Heart left ventricle (tissue), 13 donors: ENCODE measurements around the gene FAM241B.

Experiments
- CTCF ChIP-seq, 12 donors: fragments of 200-600 bp; sonication (generic) in 4 of 12; IDR thresholded peaks; one replicate each; pipeline versions ENCODE4 v1.5.0 to v1.8.0; 2018 to 2022; ENCODE audit warnings: antibody characterized with exemption in 12 of 12, mild to moderate bottlenecking in 5 of 12
- POLR2A ChIP-seq, 2 donors: fragments of 450-650 bp; IDR thresholded peaks; one replicate each; pipeline ENCODE4 v1.6.1; 2017; ENCODE audit warnings: antibody characterized with exemption in 2 of 2, mild to moderate bottlenecking in 2 of 2, moderate library complexity in 2 of 2
- donor health status: ischemic (EF 13 %, LVEDD 7.1; RV severe dilation, severe dysfunction).
- donor health status: DM: no; HTN: yes; CAD: no.
- donor health status: DM: no; HTN: no; CAD: no.
- donor health status: ischemic (EF 25% LVEDD 6.9; RV normal size, moderate dysfunction).
- donor health status: ischemic (EF 25% LVEDD 5.7; RV mildly dilated, moderate dysfunction).
- donor health status: ischemic (EF 35%, LVEDD 5.7; RV mildly dilated, moderate dysfunction).
- donor health status: nonischemic (EF 11% LVEDD 7.7; RV severe dilation, severe dysfunction).
- donor health status: DM: yes; HTN: yes; CAD: no.
- donor health status: PGD.
- donor health status: ischemic (EF 29% LVEDD 5.4; RV normal size, mild dysfunction).
- donor health status: nonischemic (EF 23%, LVEDD 6.1; RV moderate dilation, normal function).

GRCh38 chr10:69634759-69635425 is 4.8 kb downstream of the FAM241B start:
- TF ChIP-seq POLR2A (IDR thresholded peaks at IDR 0.05) (no peak), CTCF (IDR thresholded peaks at IDR 0.05) (no peak)
